Rectal smooth muscle tissue (tissue), 1 donor: ENCODE measurements around the gene GADL1.
A peak's percentile ranks its signal among the peaks of the same experiment; 100 is the strongest.

Source experiments
- H3K27ac ChIP-seq: one replicate; pipeline ENCODE4 v1.7.0; 2013; ENCODE audit warnings: low read depth, low read length, inconsistent platforms
- H3K27me3 ChIP-seq: one replicate; pipeline ENCODE4 v1.7.0; 2013; ENCODE audit warnings: low read length; ENCODE audit not compliant: control insufficient read depth, insufficient read depth
- H3K36me3 ChIP-seq: one replicate; pipeline ENCODE4 v1.7.0; 2013; ENCODE audit warnings: low read length; ENCODE audit not compliant: control insufficient read depth, insufficient read depth
- H3K4me1 ChIP-seq: one replicate; pipeline ENCODE4 v1.7.0; 2013; ENCODE audit warnings: low read length; ENCODE audit not compliant: control insufficient read depth, insufficient read depth
- H3K4me3 ChIP-seq: one replicate; pipeline ENCODE4 v1.7.0; 2013; ENCODE audit warnings: low read length
- H3K9ac ChIP-seq: one replicate; pipeline ENCODE4 v1.7.0; 2013; ENCODE audit warnings: low read length

GADL1 gene

GRCh38 chr3:30693470-30694120 lies 200.9 kb downstream of the GADL1 start:
- Histone ChIP-seq H3K27me3 (no peaks in the 10 kb centered on the region), H3K27ac (no peak overlapping the region), H3K4me3 (no peak overlapping the region), H3K4me1 (peaks cover 34% of the 10 kb centered on the region), H3K36me3 (peaks cover 9% of the 10 kb centered on the region), H3K9ac (no peak overlapping the region)

- Histone ChIP-seq H3K27ac (no peak overlapping the region), H3K4me1 (peaks cover 39% of the 10 kb centered on the region), H3K9ac (no peak overlapping the region), H3K36me3 (peaks cover 13% of the 10 kb centered on the region), H3K27me3 (no peaks in the 10 kb centered on the region), H3K4me3 (no peak overlapping the region)
Measured at GRCh38 chr3:30692498-30693130, 201.8 kb downstream of the GADL1 start.

GRCh38 chr3:30691944-30692343 lies 202.5 kb downstream of the GADL1 start:
- peaks cover 13% of the 10 kb centered on the region for H3K36me3 ChIP-seq
- no peak overlapping the region for H3K9ac ChIP-seq
- no peak overlapping the region for H3K4me3 ChIP-seq
- peaks cover 39% of the 10 kb centered on the region for H3K4me1 ChIP-seq
- H3K27me3 ChIP-seq: no peaks in the 10 kb centered on the region
- no peak overlapping the region for H3K27ac ChIP-seq

GRCh38 chr3:30691249-30691880 lies 203.1 kb downstream of the GADL1 start:
- Histone ChIP-seq H3K4me3 (no peak overlapping the region), H3K36me3 (peaks cover 13% of the 10 kb centered on the region), H3K27ac (peak overlapping the region; percentile 70), H3K27me3 (no peaks in the 10 kb centered on the region), H3K4me1 (peaks cover 43% of the 10 kb centered on the region), H3K9ac (no peak overlapping the region)

GRCh38 chr3:30690199-30690598 lies 204.3 kb downstream of the GADL1 start:
- H3K36me3 ChIP-seq: peaks cover 13% of the 10 kb centered on the region
- peaks cover 42% of the 10 kb centered on the region for H3K4me1 ChIP-seq
- H3K27ac ChIP-seq: peak overlapping the region; percentile 70

GRCh38 chr3:30688776-30689641 lies 205.5 kb downstream of the GADL1 start:
- peak overlapping the region; percentile 78 for H3K27ac ChIP-seq
- H3K4me3 ChIP-seq: no peak overlapping the region
- peaks cover 51% of the 10 kb centered on the region for H3K4me1 ChIP-seq
- no peak overlapping the region for H3K9ac ChIP-seq
- H3K36me3 ChIP-seq: peaks cover 13% of the 10 kb centered on the region
- no peaks in the 10 kb centered on the region for H3K27me3 ChIP-seq

More at GRCh38 chr3:30690199-30690598, 204.3 kb downstream of the GADL1 start:
- Histone ChIP-seq H3K27me3 (no peaks in the 10 kb centered on the region), H3K9ac (no peak overlapping the region), H3K4me3 (no peak overlapping the region)

GRCh38 chr3:30687930-30688570 lies 206.4 kb downstream of the GADL1 start:
- peak overlapping the region; percentile 78 for H3K27ac ChIP-seq

GRCh38 chr3:30686799-30687198 lies 207.7 kb downstream of the GADL1 start:
- Histone ChIP-seq H3K27ac (no peak overlapping the region), H3K4me1 (peaks cover 67% of the 10 kb centered on the region)

More at GRCh38 chr3:30687930-30688570, 206.4 kb downstream of the GADL1 start:
- Histone ChIP-seq H3K4me1 (peaks cover 56% of the 10 kb centered on the region), H3K36me3 (peaks cover 13% of the 10 kb centered on the region), H3K4me3 (no peak overlapping the region), H3K9ac (no peak overlapping the region), H3K27me3 (no peaks in the 10 kb centered on the region)

GRCh38 chr3:30686176-30686575 lies 208.3 kb downstream of the GADL1 start:
- no peaks in the 10 kb centered on the region for H3K27me3 ChIP-seq
- no peak overlapping the region for H3K4me3 ChIP-seq
- no peak overlapping the region for H3K27ac ChIP-seq
- H3K36me3 ChIP-seq: peaks cover 10% of the 10 kb centered on the region
- peaks cover 62% of the 10 kb centered on the region for H3K4me1 ChIP-seq
- no peak overlapping the region for H3K9ac ChIP-seq

More at GRCh38 chr3:30686799-30687198, 207.7 kb downstream of the GADL1 start:
- H3K9ac ChIP-seq: no peak overlapping the region
- H3K4me3 ChIP-seq: no peak overlapping the region
- no peaks in the 10 kb centered on the region for H3K27me3 ChIP-seq
- peaks cover 13% of the 10 kb centered on the region for H3K36me3 ChIP-seq

GRCh38 chr3:30685267-30685667 lies 209.2 kb downstream of the GADL1 start:
- Histone ChIP-seq H3K27me3 (no peaks in the 10 kb centered on the region), H3K9ac (no peak overlapping the region), H3K4me1 (peaks cover 58% of the 10 kb centered on the region), H3K27ac (peak overlapping the region; percentile 38), H3K4me3 (no peak overlapping the region), H3K36me3 (peaks cover 5% of the 10 kb centered on the region)

GRCh38 chr3:30684356-30684755 lies 210.1 kb downstream of the GADL1 start:
- Histone ChIP-seq H3K36me3 (peaks cover 5% of the 10 kb centered on the region), H3K27ac (peak overlapping the region; percentile 38), H3K4me3 (no peak overlapping the region), H3K9ac (no peak overlapping the region), H3K4me1 (peaks cover 49% of the 10 kb centered on the region), H3K27me3 (no peaks in the 10 kb centered on the region)
